Measurements from ENCODE around the gene CASZ1.

GRCh38 chr1:10642403-10643080 is 153.9 kb downstream of the CASZ1 start:
- TF ChIP-seq SREBF2 (IDR thresholded peaks at IDR 0.05) (no peak), ZFP36 (IDR thresholded peaks at IDR 0.05; ENCODE audit: borderline replicate concordance, partially characterized antibody) (no peak), CTCF (IDR thresholded peaks at IDR 0.05) (no peak), RNF2 (IDR thresholded peaks at IDR 0.05; ENCODE audit: borderline replicate concordance, low read depth) (no peak), NR3C1 (IDR thresholded peaks at IDR 0.05) (no peak), TP53 (CRISPR knock-in tag; IDR thresholded peaks at IDR 0.05) (no peak), USF2 (IDR thresholded peaks at IDR 0.05) (no peak), REST (IDR thresholded peaks at IDR 0.05) (no peak), MAX (IDR thresholded peaks at IDR 0.05) (no peak), POLR2AphosphoS2 (conservative IDR thresholded peaks at IDR 0.05; ENCODE audit: low read length) (no peak), ESRRA (IDR thresholded peaks at IDR 0.05; ENCODE audit: borderline replicate concordance, low read length) (no peak)
